ENCODE data around the gene DCXR. TPM values are rescaled to one million over a fixed set of nuclear protein-coding genes. Genes with fewer than 3 reads are reported as not detected.
A peak's percentile ranks its signal among the peaks of the same experiment; 100 is the strongest.
"Not testable (repeated sequence)": the region's sequence is repeated elsewhere in the genome, so short reads cannot be mapped to it uniquely, and the experiment has no call there.

DCXR gene
- polyA plus RNA-seq, 3 donors = 88.8 to 93.1 (median 90.3) TPM

DNA sequence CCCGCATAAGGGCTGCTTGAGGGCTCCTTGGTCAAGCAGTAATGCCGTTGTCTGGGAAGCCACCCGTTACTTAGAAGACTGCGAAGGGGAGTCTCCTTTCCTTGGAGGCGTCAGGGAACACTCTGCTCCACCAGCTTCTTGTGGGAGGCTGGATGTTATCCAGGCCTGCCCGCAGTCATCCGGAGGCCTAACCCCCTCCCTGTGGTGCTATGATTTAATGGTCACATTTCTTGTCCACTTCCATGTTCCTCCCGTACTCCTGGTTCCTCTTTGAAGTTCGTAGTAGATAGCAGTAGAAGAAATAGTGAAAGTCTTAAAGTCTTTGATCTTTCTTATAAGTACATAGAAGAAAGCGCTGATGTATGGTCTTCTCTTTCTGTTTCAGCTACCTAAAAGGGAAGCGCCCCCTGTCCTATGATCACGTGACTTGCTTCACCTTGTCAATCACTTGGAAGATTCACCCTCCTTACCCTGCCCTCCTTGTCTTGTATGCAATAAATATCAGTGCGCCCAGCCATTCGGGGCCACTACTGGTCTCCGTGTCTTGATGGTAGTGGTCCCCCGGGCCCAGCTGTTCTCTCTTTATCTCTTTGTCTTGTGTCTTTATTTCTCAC is 1.4 kb upstream of the DCXR start:
- intact Hi-C loops (cut with micrococcal nuclease) = loop anchor here (5.0 to 10.0 kb wide), 4 partner anchors 56 to 416 kb away; partner anchors contain the start of genes CYBC1 (in 1 of the 2), FASN (in 1 of the 2), NARF (in 1 of the 2) and SLC25A10 (in 1 of the 2)

DNA sequence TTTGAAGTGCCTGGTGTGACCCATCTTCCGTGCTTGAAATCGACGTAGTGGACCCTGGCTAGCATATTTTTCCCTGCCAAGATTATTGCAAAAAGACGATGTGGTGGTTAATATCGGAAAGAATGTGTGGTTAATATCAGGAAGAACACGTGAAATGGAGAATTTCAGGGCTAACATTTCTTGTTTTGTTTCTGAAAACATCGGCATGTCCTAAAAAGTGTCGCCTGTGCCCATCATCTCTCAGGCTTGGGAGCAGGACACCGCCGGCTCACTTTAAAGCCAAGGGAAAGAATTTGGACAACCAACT is 345 bp upstream of the DCXR start:
- Histone ChIP-seq H3K27me3 (ENCODE audit: control insufficient read depth in 2 of 2, insufficient read depth in 2 of 2, low read length in 2 of 2) (no peaks in the 10 kb centered on the region), H4K20me1 (ENCODE audit: insufficient read depth, low read length) (peaks cover 11% of the 10 kb centered on the region), H3K4me3 (replicated peaks in 1 of 3; ENCODE audit: low read depth in 2 of 3, low read length in 3 of 3) (peak overlapping the region; percentile 17 to 89 (median 70)), H3K4me1 (ENCODE audit: control insufficient read depth in 1 of 2, insufficient read depth in 2 of 2, low read length in 2 of 2) (peaks cover 26 to 36% of the 10 kb centered on the region in 2 donors), H3K9me3 (replicated peaks in 1 of 2; ENCODE audit: control insufficient read depth in 1 of 2, insufficient read depth in 1 of 2, low read length in 2 of 2) (no peaks in the 10 kb centered on the region), H3K4me2 (replicated peaks; ENCODE audit: extremely low read depth, low read length, poor library complexity, severe bottlenecking) (peak overlapping the region; percentile 100), H3K27ac (ENCODE audit: low read depth in 1 of 2, low read length in 2 of 2) (peak overlapping the region in 1 of 2 donors; percentile 80), H3K36me3 (replicated peaks in 1 of 2; ENCODE audit: control insufficient read depth in 1 of 2, insufficient read depth in 2 of 2, low read length in 2 of 2) (peaks cover 0 to 7% of the 10 kb centered on the region in 2 donors), H2AFZ (ENCODE audit: insufficient read depth, low read depth, low read length, poor library complexity, severe bottlenecking) (peak overlapping the region; percentile 61), H3K9ac (ENCODE audit: insufficient read depth, low read length, poor library complexity, severe bottlenecking) (no peak overlapping the region), H3K79me2 (ENCODE audit: insufficient read depth, low read length) (peaks cover 3% of the 10 kb centered on the region)
- no peak for DNase-seq
- TF ChIP-seq, protein P1, sequence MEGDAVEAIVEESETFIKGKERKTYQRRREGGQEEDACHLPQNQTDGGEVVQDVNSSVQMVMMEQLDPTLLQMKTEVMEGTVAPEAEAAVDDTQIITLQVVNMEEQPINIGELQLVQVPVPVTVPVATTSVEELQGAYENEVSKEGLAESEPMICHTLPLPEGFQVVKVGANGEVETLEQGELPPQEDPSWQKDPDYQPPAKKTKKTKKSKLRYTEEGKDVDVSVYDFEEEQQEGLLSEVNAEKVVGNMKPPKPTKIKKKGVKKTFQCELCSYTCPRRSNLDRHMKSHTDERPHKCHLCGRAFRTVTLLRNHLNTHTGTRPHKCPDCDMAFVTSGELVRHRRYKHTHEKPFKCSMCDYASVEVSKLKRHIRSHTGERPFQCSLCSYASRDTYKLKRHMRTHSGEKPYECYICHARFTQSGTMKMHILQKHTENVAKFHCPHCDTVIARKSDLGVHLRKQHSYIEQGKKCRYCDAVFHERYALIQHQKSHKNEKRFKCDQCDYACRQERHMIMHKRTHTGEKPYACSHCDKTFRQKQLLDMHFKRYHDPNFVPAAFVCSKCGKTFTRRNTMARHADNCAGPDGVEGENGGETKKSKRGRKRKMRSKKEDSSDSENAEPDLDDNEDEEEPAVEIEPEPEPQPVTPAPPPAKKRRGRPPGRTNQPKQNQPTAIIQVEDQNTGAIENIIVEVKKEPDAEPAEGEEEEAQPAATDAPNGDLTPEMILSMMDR (IDR thresholded peaks at IDR 0.05) = no peak
- peaks cover 0 to 2% (median 0%) of the 10 kb centered on the region in 7 donors for H3K9me3 Mint-ChIP-seq
- peak overlapping the region in 6 of 7 donors; percentile 59 to 96 (median 92) for H3K27ac Mint-ChIP-seq
- intact Hi-C loops (cut with micrococcal nuclease) = loop anchor here (5.0 to 10.0 kb wide), 4 partner anchors 57 to 417 kb away; partner anchors contain the start of genes CYBC1 (in 1 of the 2), FASN (in 1 of the 2), NARF (in 1 of the 2) and SLC25A10 (in 1 of the 2)
- H3K27me3 Mint-ChIP-seq (ENCODE audit: low read depth in 3 of 3) = peaks cover 6 to 7% (median 7%) of the 10 kb centered on the region in 3 donors
- peaks cover 33% of the 10 kb centered on the region for H3K4me1 Mint-ChIP-seq
- H3K4me3 Mint-ChIP-seq = peak overlapping the region; percentile 82 to 92
- peaks cover 11 to 18% of the 10 kb centered on the region in 2 donors for H3K36me3 Mint-ChIP-seq
- WGBS (ENCODE audit: insufficient coverage) = 3% methylated on average over 10 of the region's 10 CpGs

More for the DNA sequence above, 1.4 kb upstream of the DCXR start:
- Histone ChIP-seq H3K4me1 (ENCODE audit: control insufficient read depth in 1 of 2, insufficient read depth in 2 of 2, low read length in 2 of 2) (peaks cover 26 to 36% of the 10 kb centered on the region in 2 donors), H4K20me1 (ENCODE audit: insufficient read depth, low read length) (peaks cover 11% of the 10 kb centered on the region), H2AFZ (ENCODE audit: insufficient read depth, low read depth, low read length, poor library complexity, severe bottlenecking) (peak overlapping the region; percentile 35)
- H3K4me3 ChIP-seq (replicated peaks in 1 of 3; ENCODE audit: low read depth in 2 of 3, low read length in 3 of 3); H3K36me3 ChIP-seq (replicated peaks in 1 of 2; ENCODE audit: control insufficient read depth in 1 of 2, insufficient read depth in 2 of 2, low read length in 2 of 2); H3K27ac ChIP-seq (ENCODE audit: low read depth in 1 of 2, low read length in 2 of 2); H3K9ac ChIP-seq (ENCODE audit: insufficient read depth, low read length, poor library complexity, severe bottlenecking); H3K27me3 Mint-ChIP-seq (ENCODE audit: low read depth in 3 of 3); DNase-seq; H3K27me3 ChIP-seq (ENCODE audit: control insufficient read depth in 2 of 2, insufficient read depth in 2 of 2, low read length in 2 of 2); H3K9me3 ChIP-seq (replicated peaks in 1 of 2; ENCODE audit: control insufficient read depth in 1 of 2, insufficient read depth in 1 of 2, low read length in 2 of 2); H3K4me2 ChIP-seq (replicated peaks; ENCODE audit: extremely low read depth, low read length, poor library complexity, severe bottlenecking); H3K79me2 ChIP-seq (ENCODE audit: insufficient read depth, low read length); H3K9me3 Mint-ChIP-seq: not testable (repeated sequence)
- peak overlapping the region; percentile 12 to 21 for H3K4me3 Mint-ChIP-seq
- H3K36me3 Mint-ChIP-seq = peaks cover 11 to 15% of the 10 kb centered on the region in 2 donors
- peak overlapping the region in 4 of 7 donors; percentile 3 to 69 (median 56) for H3K27ac Mint-ChIP-seq
- peaks cover 33% of the 10 kb centered on the region for H3K4me1 Mint-ChIP-seq
- 83% methylated on average over 9 of the region's 16 CpGs for WGBS (ENCODE audit: insufficient coverage)
